ENCODE measurements around the gene COL4A6. TPM values are rescaled to one million over a fixed set of nuclear protein-coding genes. Genes with fewer than 3 reads are reported as not detected.

The COL4A6 gene
- polyA plus RNA-seq, 3 donors: not detected

DNA sequence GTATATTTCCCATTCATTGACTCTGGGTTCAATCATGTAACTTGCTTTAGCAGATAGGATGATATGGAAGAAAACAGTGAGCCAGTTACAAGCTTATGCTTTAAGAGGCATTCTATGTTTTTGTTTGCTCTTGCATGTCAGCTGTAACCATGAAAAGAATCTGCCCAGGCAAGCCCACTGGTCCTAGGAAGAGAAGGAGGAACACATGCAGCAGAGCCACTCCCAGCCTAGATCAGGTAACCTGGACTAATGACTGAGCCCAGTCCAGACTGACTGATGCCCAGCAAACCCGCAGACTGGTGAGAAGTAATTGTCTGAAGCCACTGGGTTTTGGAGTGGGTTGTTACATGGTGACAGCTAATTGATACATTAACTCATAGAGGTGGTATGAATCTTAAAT lies 167.9 kb downstream of the COL4A6 start:
- Histone ChIP-seq H3K27ac (ENCODE audit: low read depth in 1 of 2, low read length in 2 of 2) (no peak overlapping the region), H3K9ac (ENCODE audit: insufficient read depth, low read length, poor library complexity, severe bottlenecking) (no peak overlapping the region), H4K20me1 (ENCODE audit: insufficient read depth, low read length) (no peaks in the 10 kb centered on the region), H3K36me3 (replicated peaks in 1 of 2; ENCODE audit: control insufficient read depth in 1 of 2, insufficient read depth in 2 of 2, low read length in 2 of 2) (no peaks in the 10 kb centered on the region), H3K4me2 (replicated peaks; ENCODE audit: extremely low read depth, low read length, poor library complexity, severe bottlenecking) (no peak overlapping the region), H3K79me2 (ENCODE audit: insufficient read depth, low read length) (no peaks in the 10 kb centered on the region), H3K9me3 (replicated peaks in 1 of 2; ENCODE audit: control insufficient read depth in 1 of 2, insufficient read depth in 1 of 2, low read length in 2 of 2) (no peaks in the 10 kb centered on the region), H3K4me3 (replicated peaks in 1 of 3; ENCODE audit: low read depth in 2 of 3, low read length in 3 of 3) (no peak overlapping the region), H3K27me3 (ENCODE audit: control insufficient read depth in 2 of 2, insufficient read depth in 2 of 2, low read length in 2 of 2) (no peaks in the 10 kb centered on the region), H2AFZ (ENCODE audit: insufficient read depth, low read depth, low read length, poor library complexity, severe bottlenecking) (no peak overlapping the region), H3K4me1 (ENCODE audit: control insufficient read depth in 1 of 2, insufficient read depth in 2 of 2, low read length in 2 of 2) (no peaks in the 10 kb centered on the region)
- DNase-seq: no peak
- intact Hi-C loops (cut with micrococcal nuclease): no loop called here
- peaks cover 0 to 2% (median 0%) of the 10 kb centered on the region in 3 donors for H3K27me3 Mint-ChIP-seq (ENCODE audit: low read depth in 3 of 3)
- no peak overlapping the region for H3K4me3 Mint-ChIP-seq
- H3K27ac Mint-ChIP-seq: peak overlapping the region in 1 of 7 donors; percentile 32
- H3K36me3 Mint-ChIP-seq: no peaks in the 10 kb centered on the region
- no peaks in the 10 kb centered on the region for H3K4me1 Mint-ChIP-seq
- peaks cover 0 to 3% (median 0%) of the 10 kb centered on the region in 7 donors for H3K9me3 Mint-ChIP-seq
- TF ChIP-seq, protein P1, sequence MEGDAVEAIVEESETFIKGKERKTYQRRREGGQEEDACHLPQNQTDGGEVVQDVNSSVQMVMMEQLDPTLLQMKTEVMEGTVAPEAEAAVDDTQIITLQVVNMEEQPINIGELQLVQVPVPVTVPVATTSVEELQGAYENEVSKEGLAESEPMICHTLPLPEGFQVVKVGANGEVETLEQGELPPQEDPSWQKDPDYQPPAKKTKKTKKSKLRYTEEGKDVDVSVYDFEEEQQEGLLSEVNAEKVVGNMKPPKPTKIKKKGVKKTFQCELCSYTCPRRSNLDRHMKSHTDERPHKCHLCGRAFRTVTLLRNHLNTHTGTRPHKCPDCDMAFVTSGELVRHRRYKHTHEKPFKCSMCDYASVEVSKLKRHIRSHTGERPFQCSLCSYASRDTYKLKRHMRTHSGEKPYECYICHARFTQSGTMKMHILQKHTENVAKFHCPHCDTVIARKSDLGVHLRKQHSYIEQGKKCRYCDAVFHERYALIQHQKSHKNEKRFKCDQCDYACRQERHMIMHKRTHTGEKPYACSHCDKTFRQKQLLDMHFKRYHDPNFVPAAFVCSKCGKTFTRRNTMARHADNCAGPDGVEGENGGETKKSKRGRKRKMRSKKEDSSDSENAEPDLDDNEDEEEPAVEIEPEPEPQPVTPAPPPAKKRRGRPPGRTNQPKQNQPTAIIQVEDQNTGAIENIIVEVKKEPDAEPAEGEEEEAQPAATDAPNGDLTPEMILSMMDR (IDR thresholded peaks at IDR 0.05): no peak
- WGBS (ENCODE audit: insufficient coverage): no CpG with 5 or more reads among the region's 1 CpG

DNA sequence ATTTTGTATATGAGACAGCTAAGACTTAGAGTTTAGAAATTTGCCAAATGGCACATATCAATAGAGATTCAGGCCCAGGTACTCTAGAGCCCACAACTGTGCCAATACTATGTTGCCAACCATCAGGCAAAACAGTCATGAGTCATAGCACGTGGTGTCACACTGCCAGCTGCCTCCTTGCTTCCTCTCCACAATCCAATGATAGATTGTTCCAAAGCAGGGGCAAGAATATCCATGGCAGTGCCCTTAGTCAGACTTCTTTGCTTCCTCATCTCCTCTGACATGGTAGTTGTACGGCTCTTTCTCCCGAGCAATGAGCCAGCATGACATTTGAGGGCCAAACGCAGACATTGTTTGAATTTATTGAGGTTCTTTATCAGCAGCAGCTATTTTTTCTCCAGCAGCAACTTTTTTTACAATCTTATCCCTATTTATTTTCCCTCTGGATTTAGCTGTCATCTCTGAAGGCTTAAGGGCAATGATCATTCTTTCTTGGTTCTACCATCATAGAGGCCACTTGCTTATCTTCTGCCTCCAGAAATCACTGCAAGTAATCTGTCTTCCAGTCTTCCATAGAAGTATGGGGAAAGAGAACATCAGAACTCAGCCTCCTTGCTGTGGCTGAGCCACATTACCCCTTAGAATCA lies 169.7 kb downstream of the COL4A6 start:
- H3K36me3 ChIP-seq (replicated peaks in 1 of 2; ENCODE audit: control insufficient read depth in 1 of 2, insufficient read depth in 2 of 2, low read length in 2 of 2): no peaks in the 10 kb centered on the region
- Mint-ChIP-seq H3K4me1 (no peaks in the 10 kb centered on the region), H3K27ac (no peak overlapping the region), H3K4me3 (no peak overlapping the region), H3K36me3 (no peaks in the 10 kb centered on the region), H3K27me3 (ENCODE audit: low read depth in 3 of 3) (peaks cover 0 to 2% (median 2%) of the 10 kb centered on the region in 3 donors), H3K9me3 (peaks cover 0 to 3% (median 0%) of the 10 kb centered on the region in 7 donors)
- TF ChIP-seq, protein P1 (IDR thresholded peaks at IDR 0.05): no peak
- no peaks in the 10 kb centered on the region for H3K27me3 ChIP-seq (ENCODE audit: control insufficient read depth in 2 of 2, insufficient read depth in 2 of 2, low read length in 2 of 2)
- 30% methylated on average over 2 of the region's 4 CpGs for WGBS (ENCODE audit: insufficient coverage)
- no peak overlapping the region for H3K4me2 ChIP-seq (replicated peaks; ENCODE audit: extremely low read depth, low read length, poor library complexity, severe bottlenecking)
- H3K27ac ChIP-seq (ENCODE audit: low read depth in 1 of 2, low read length in 2 of 2): no peak overlapping the region
- no peaks in the 10 kb centered on the region for H3K9me3 ChIP-seq (replicated peaks in 1 of 2; ENCODE audit: control insufficient read depth in 1 of 2, insufficient read depth in 1 of 2, low read length in 2 of 2)
- intact Hi-C loops (cut with micrococcal nuclease): no loop called here
- H2AFZ ChIP-seq (ENCODE audit: insufficient read depth, low read depth, low read length, poor library complexity, severe bottlenecking): no peak overlapping the region
- no peaks in the 10 kb centered on the region for H3K4me1 ChIP-seq (ENCODE audit: control insufficient read depth in 1 of 2, insufficient read depth in 2 of 2, low read length in 2 of 2)
- H4K20me1 ChIP-seq (ENCODE audit: insufficient read depth, low read length): no peaks in the 10 kb centered on the region
- no peaks in the 10 kb centered on the region for H3K79me2 ChIP-seq (ENCODE audit: insufficient read depth, low read length)
- no peak overlapping the region for H3K4me3 ChIP-seq (replicated peaks in 1 of 3; ENCODE audit: low read depth in 2 of 3, low read length in 3 of 3)
- no peak for DNase-seq
- H3K9ac ChIP-seq (ENCODE audit: insufficient read depth, low read length, poor library complexity, severe bottlenecking): no peak overlapping the region

All from CD14-positive monocyte (primary cell).